Upper lobe of left lung (tissue), 6 donors: ENCODE data around the gene SPSB2. TPM values are rescaled to one million over a fixed set of nuclear protein-coding genes. Genes with fewer than 3 reads are reported as not detected.
A peak's percentile ranks its signal among the peaks of the same experiment; 100 is the strongest.

Source experiments
- ATAC-seq, 2 donors: fragments of 200-7000 bp; cut with Tn5 transposase; one replicate each; pipeline ENCODE4 v1.9.1; 2022; ENCODE audit warnings: mild to moderate bottlenecking in 2 of 2, moderate library complexity in 2 of 2; ENCODE audit not compliant: low FRiP score in 2 of 2
- DNase-seq, 2 donors: peaks; one replicate each; pipeline ENCODE4 v3.0.0-alpha.2; 2019 to 2020
- H3K27ac ChIP-seq, 4 donors: fragments of 200-600 bp; sonication (generic); one replicate each; pipeline ENCODE4 v1.5.1; 2016 to 2019
- H3K27me3 ChIP-seq, 4 donors: fragments of 200-600 bp; sonication (generic); one replicate each; pipeline ENCODE4 v1.5.1; 2017 to 2019
- H3K36me3 ChIP-seq, 4 donors: fragments of 200-600 bp; sonication (generic); one replicate each; pipeline ENCODE4 v1.5.1; 2016 to 2019
- H3K4me1 ChIP-seq, 4 donors: fragments of 200-600 bp; sonication (generic); one replicate each; pipeline ENCODE4 v1.5.1; 2018 to 2019
- H3K4me3 ChIP-seq, 4 donors: fragments of 200-600 bp; sonication (generic); one replicate each; pipeline ENCODE4 v1.5.1; 2017 to 2019; ENCODE audit warnings: mild to moderate bottlenecking in 2 of 4, moderate library complexity in 1 of 4
- H3K9me3 ChIP-seq, 4 donors: fragments of 200-600 bp; sonication (generic); one replicate each; pipeline ENCODE4 v1.5.1; 2018 to 2019
- CTCF ChIP-seq, 6 experiments: fragments of 450-650 bp in 4 of 6; fragments of 200-600 bp in 2 of 6; sonication (generic) in 2 of 6; IDR thresholded peaks; one replicate each; pipeline ENCODE4 v1.5.1; 2016 to 2019; ENCODE audit warnings: antibody characterized with exemption in 6 of 6
- EP300 ChIP-seq, 4 donors: sonication (generic); formaldehyde crosslinking; IDR thresholded peaks; one replicate each; pipeline ENCODE4 v1.5.1; 2017; ENCODE audit warnings: antibody characterized with exemption in 4 of 4, control low read depth in 2 of 4
- POLR2A ChIP-seq, 4 donors: fragments of 450-650 bp; IDR thresholded peaks; one replicate each; pipeline ENCODE4 v1.5.1; 2016 to 2017; ENCODE audit warnings: antibody characterized with exemption in 4 of 4, mild to moderate bottlenecking in 2 of 4
- POLR2AphosphoS5 ChIP-seq, 2 donors: sonication (generic); formaldehyde crosslinking; IDR thresholded peaks; one replicate each; pipeline ENCODE4 v1.5.1; 2017; ENCODE audit warnings: antibody characterized with exemption in 2 of 2
- WGBS, 2 donors: methylation state at CpG; one replicate each; pipeline ENCODE4 v1.1.5; 2017 to 2018; 5-methylcytosine and 5-hydroxymethylcytosine counted together
- total RNA-seq, 6 donors: library from RNA; depleted of rRNA in 4 of 6; stranded (reverse); fragments of >200 nt in 4 of 6; gene quantifications; one replicate each; pipeline versions ENCODE4 v1.1.0 to v1.2.1, GENCODE V29; 2016 to 2021
- donor health status: DM: no; HTN: no; CAD: no; lungs with moderate emphysema.
- donor health status: DM: no; HTN: yes; CAD: no; lungs with severe emphysema.

Gene SPSB2
- total RNA-seq, 6 donors from 2014 or later: 27.7 to 63.3 (median 35.0) TPM

GRCh38 chr12:6858799-6859198 is 14.3 kb downstream of the SPSB2 start:
- no peak overlapping the region for H3K27ac ChIP-seq
- no peak for ATAC-seq
- H3K36me3 ChIP-seq: peaks cover 45 to 86% (median 78%) of the 10 kb centered on the region in 4 donors
- no peaks in the 10 kb centered on the region for H3K27me3 ChIP-seq
- DNase-seq: no peak
- WGBS, 2 donors: 89 to 90% methylated on average over 2 of the region's 2 CpGs
- no peaks in the 10 kb centered on the region for H3K9me3 ChIP-seq
- TF ChIP-seq POLR2A (IDR thresholded peaks at IDR 0.05): no peak
- TF ChIP-seq CTCF (IDR thresholded peaks at IDR 0.05): no peak
- TF ChIP-seq POLR2AphosphoS5 (IDR thresholded peaks at IDR 0.05): no peak
- no peak overlapping the region for H3K4me3 ChIP-seq
- H3K4me1 ChIP-seq: no peaks in the 10 kb centered on the region

GRCh38 chr12:6855322-6855721 is 17.8 kb downstream of the SPSB2 start:
- Histone ChIP-seq H3K27me3 (no peaks in the 10 kb centered on the region), H3K36me3 (peaks cover 22 to 54% (median 48%) of the 10 kb centered on the region in 4 donors), H3K9me3 (no peaks in the 10 kb centered on the region), H3K4me1 (peaks cover 13 to 21% (median 16%) of the 10 kb centered on the region in 4 donors), H3K4me3 (no peak overlapping the region), H3K27ac (no peak overlapping the region)
- TF ChIP-seq POLR2AphosphoS5 (IDR thresholded peaks at IDR 0.05) (no peak), EP300 (IDR thresholded peaks at IDR 0.05) (no peak), CTCF (IDR thresholded peaks at IDR 0.05) (no peak), POLR2A (IDR thresholded peaks at IDR 0.05) (no peak)
- DNase-seq: peak in 1 of 2 donors; percentile 63
- ATAC-seq: no peak
- WGBS, 2 donors: 91 to 95% methylated on average over 14 of the region's 14 CpGs

GRCh38 chr12:6854036-6854435 is 19.1 kb downstream of the SPSB2 start:
- H3K27ac ChIP-seq: no peak overlapping the region
- TF ChIP-seq POLR2AphosphoS5 (IDR thresholded peaks at IDR 0.05) (no peak), POLR2A (IDR thresholded peaks at IDR 0.05) (no peak), EP300 (IDR thresholded peaks at IDR 0.05) (no peak), CTCF (IDR thresholded peaks at IDR 0.05) (no peak)
- no peak for ATAC-seq

GRCh38 chr12:6853626-6854025 is 19.5 kb downstream of the SPSB2 start:
- no peak for ATAC-seq
- Histone ChIP-seq H3K4me3 (no peak overlapping the region), H3K27me3 (no peaks in the 10 kb centered on the region), H3K4me1 (peaks cover 13 to 23% (median 16%) of the 10 kb centered on the region in 4 donors), H3K27ac (peak overlapping the region in 2 of 4 donors; percentile 91 to 94), H3K9me3 (no peaks in the 10 kb centered on the region), H3K36me3 (peaks cover 16 to 37% (median 31%) of the 10 kb centered on the region in 4 donors)
- DNase-seq: no peak
- no peak for TF ChIP-seq CTCF (IDR thresholded peaks at IDR 0.05)
- TF ChIP-seq EP300 (IDR thresholded peaks at IDR 0.05): no peak
- WGBS, 2 donors: 61 to 67% methylated on average over 1 of the region's 1 CpG

More at GRCh38 chr12:6854036-6854435, 19.1 kb downstream of the SPSB2 start:
- 78 to 84% methylated on average over 6 of the region's 6 CpGs for WGBS, 2 donors
- peaks cover 13 to 23% (median 16%) of the 10 kb centered on the region in 4 donors for H3K4me1 ChIP-seq
- H3K4me3 ChIP-seq: no peak overlapping the region
- H3K27me3 ChIP-seq: no peaks in the 10 kb centered on the region
- no peaks in the 10 kb centered on the region for H3K9me3 ChIP-seq
- H3K36me3 ChIP-seq: peaks cover 20 to 41% (median 35%) of the 10 kb centered on the region in 4 donors
- no peak for DNase-seq

- H3K27me3 ChIP-seq: no peaks in the 10 kb centered on the region
- WGBS, 2 donors: 1 to 3% methylated on average over 16 to 18 of the region's 18 CpGs
- peaks cover 13 to 23% (median 16%) of the 10 kb centered on the region in 4 donors for H3K4me1 ChIP-seq
- H3K4me3 ChIP-seq: peak overlapping the region; percentile 56 to 71 (median 67)
- DNase-seq (no peak), ATAC-seq (no peak)
- H3K9me3 ChIP-seq: no peaks in the 10 kb centered on the region
- H3K36me3 ChIP-seq: peaks cover 8 to 29% (median 23%) of the 10 kb centered on the region in 4 donors
- peak overlapping the region; percentile 6 to 94 (median 91) for H3K27ac ChIP-seq
- TF ChIP-seq EP300 (IDR thresholded peaks at IDR 0.05): no peak
- no peak for TF ChIP-seq CTCF (IDR thresholded peaks at IDR 0.05)
- no peak for TF ChIP-seq POLR2A (IDR thresholded peaks at IDR 0.05)
- TF ChIP-seq POLR2AphosphoS5 (IDR thresholded peaks at IDR 0.05): no peak
These were observed 20.3 kb downstream of the SPSB2 start for GRCh38 chr12:6852651-6853354.
